ENCODE data around the gene NRXN3. TPM values are rescaled to one million over a fixed set of nuclear protein-coding genes. Genes with fewer than 3 reads are reported as not detected.

The NRXN3 gene
- total RNA-seq, 1 experiment from 2014 or later: not detected

- TF ChIP-seq ELF1 (IDR thresholded peaks at IDR 0.05; ENCODE audit: borderline replicate concordance, low read depth) (no peak), ATF3 (IDR thresholded peaks at IDR 0.05) (no peak), YY1 (IDR thresholded peaks at IDR 0.05; ENCODE audit: extremely low read depth, insufficient replicate concordance, low read depth, low read length) (no peak), POLR2A (IDR thresholded peaks at IDR 0.05; ENCODE audit: borderline replicate concordance, extremely low read depth, insufficient read depth, insufficient read length) (no peak), EGR1 (IDR thresholded peaks at IDR 0.05; ENCODE audit: low read depth) (no peak), SIN3A (IDR thresholded peaks at IDR 0.05; ENCODE audit: low read depth) (no peak), ZBTB33 (IDR thresholded peaks at IDR 0.05; ENCODE audit: extremely low read depth, insufficient replicate concordance, low read length) (no peak), JUND (IDR thresholded peaks at IDR 0.05) (no peak), CEBPB (IDR thresholded peaks at IDR 0.05; ENCODE audit: low read depth) (no peak), REST (IDR thresholded peaks at IDR 0.05; ENCODE audit: low read depth) (no peak), SRF (IDR thresholded peaks at IDR 0.05; ENCODE audit: low read depth) (no peak)
- TF ChIP-seq, protein P1, sequence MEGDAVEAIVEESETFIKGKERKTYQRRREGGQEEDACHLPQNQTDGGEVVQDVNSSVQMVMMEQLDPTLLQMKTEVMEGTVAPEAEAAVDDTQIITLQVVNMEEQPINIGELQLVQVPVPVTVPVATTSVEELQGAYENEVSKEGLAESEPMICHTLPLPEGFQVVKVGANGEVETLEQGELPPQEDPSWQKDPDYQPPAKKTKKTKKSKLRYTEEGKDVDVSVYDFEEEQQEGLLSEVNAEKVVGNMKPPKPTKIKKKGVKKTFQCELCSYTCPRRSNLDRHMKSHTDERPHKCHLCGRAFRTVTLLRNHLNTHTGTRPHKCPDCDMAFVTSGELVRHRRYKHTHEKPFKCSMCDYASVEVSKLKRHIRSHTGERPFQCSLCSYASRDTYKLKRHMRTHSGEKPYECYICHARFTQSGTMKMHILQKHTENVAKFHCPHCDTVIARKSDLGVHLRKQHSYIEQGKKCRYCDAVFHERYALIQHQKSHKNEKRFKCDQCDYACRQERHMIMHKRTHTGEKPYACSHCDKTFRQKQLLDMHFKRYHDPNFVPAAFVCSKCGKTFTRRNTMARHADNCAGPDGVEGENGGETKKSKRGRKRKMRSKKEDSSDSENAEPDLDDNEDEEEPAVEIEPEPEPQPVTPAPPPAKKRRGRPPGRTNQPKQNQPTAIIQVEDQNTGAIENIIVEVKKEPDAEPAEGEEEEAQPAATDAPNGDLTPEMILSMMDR (IDR thresholded peaks at IDR 0.05 in 2 of 3, conservative IDR thresholded peaks at IDR 0.05 in 1 of 3; ENCODE audit: borderline replicate concordance in 1 of 3, insufficient read depth in 1 of 3, low read depth in 2 of 3, low read length in 2 of 3): no peak
- CTCF ChIA-PET: no interaction called here
Observed at GRCh38 chr14:79134361-79134760, 964.2 kb downstream of the NRXN3 start.

More at GRCh38 chr14:79134361-79134760, 964.2 kb downstream of the NRXN3 start:
- no peak for DNase-seq (ENCODE audit: low read depth, low spot score)
- H3K9ac ChIP-seq (ENCODE audit: low read length): no peak overlapping the region
- no peaks in the 10 kb centered on the region for H3K27me3 ChIP-seq (ENCODE audit: insufficient read depth, low read length)
- no peak overlapping the region for H3K4me2 ChIP-seq (ENCODE audit: low read length)
- intact Hi-C loops (cut with micrococcal nuclease): no loop called here
- RAD21 ChIA-PET (ENCODE audit: low non-redundant PET in 1 of 2, low total read pairs in 2 of 2, uncharacterized antibody in 2 of 2, unreplicated experiment in 2 of 2): no interaction called here
- no peaks in the 10 kb centered on the region for H3K4me1 ChIP-seq (ENCODE audit: control insufficient read depth in 1 of 2, insufficient read depth in 2 of 2, low read length in 2 of 2)
- no peaks in the 10 kb centered on the region for H4K20me1 ChIP-seq (ENCODE audit: insufficient read depth)
- H3K79me2 ChIP-seq (ENCODE audit: insufficient read depth, low read length): no peaks in the 10 kb centered on the region
- no peaks in the 10 kb centered on the region for H3K36me3 ChIP-seq (ENCODE audit: control insufficient read depth in 1 of 2, insufficient read depth in 2 of 2, low read length in 2 of 2)
- H3K27ac ChIP-seq (ENCODE audit: low read depth, low read length): no peak overlapping the region
- H3K9me3 ChIP-seq (ENCODE audit: control insufficient read depth in 1 of 2, insufficient read depth in 1 of 2, low read depth in 1 of 2, low read length in 2 of 2): peaks cover 0 to 42% of the 10 kb centered on the region in 2 experiments; a peak in 2 of 4 replicates
- H3K9me2 ChIP-seq (ENCODE audit: insufficient read depth): no peaks in the 10 kb centered on the region
- POLR2A ChIA-PET: no interaction called here
- no TSS peak for BruUV-seq (replicated peaks)
- H3K4me3 ChIP-seq (replicated peaks in 1 of 2; ENCODE audit: low read depth in 1 of 2, low read length in 2 of 2): no peak overlapping the region
- no peak for ATAC-seq
- H2AFZ ChIP-seq (ENCODE audit: low read depth, low read length, poor library complexity, severe bottlenecking): no peak overlapping the region

All from HCT116 (cell line).